H1 (cell line): ENCODE measurements around the gene CDS2. TPM values are rescaled to one million over a fixed set of nuclear protein-coding genes. Genes with fewer than 3 reads are reported as not detected.

ENCODE experiments used
- CTCF ChIA-PET: fragments of 300-600 bp; sonication (Branson Sonifier 250); formaldehyde crosslinking; loops from one replicate; lab custom pipeline; 2021; ENCODE audit not compliant: partially characterized antibody; lab: Charles Lee
- POLR2A ChIA-PET: fragments of 300-600 bp; sonication (Branson Sonifier 250); formaldehyde crosslinking; loops from one replicate; lab custom pipeline; 2021; ENCODE audit warnings: inconsistent platforms; ENCODE audit not compliant: partially characterized antibody; lab: Charles Lee
- DNase-seq, 2 experiments: peaks; one replicate each; pipeline versions ENCODE4 v3.0.0 to v3.0.0-alpha.2; 2010 to 2022; ENCODE audit warnings: low spot score in 2 of 2, low read depth in 1 of 2, mixed read lengths in 1 of 2
- FAIRE-seq: peaks from 2 replicates; lab custom pipeline; 2011; peaks lifted over from hg19 to GRCh38; lab: Jason Lieb, UNC
- H2AFZ ChIP-seq: 2 replicates; pipeline ENCODE4 v1.8.1; 2012; ENCODE audit warnings: low read length, inconsistent platforms
- H2AK5ac ChIP-seq: 2 replicates; pipeline ENCODE4 v1.6.1; 2013; ENCODE audit warnings: low read depth, low read length
- H2BK120ac ChIP-seq: replicated peaks from 2 replicates; pipeline ENCODE3; 2013; ENCODE audit warnings: low read depth, low read length, inconsistent platforms
- H2BK12ac ChIP-seq: 2 replicates; pipeline ENCODE4 v1.6.1; 2013; ENCODE audit warnings: low read depth, low read length
- H2BK15ac ChIP-seq: 2 replicates; pipeline ENCODE4 v1.6.1; 2013; ENCODE audit warnings: low read length
- H2BK20ac ChIP-seq: 2 replicates; pipeline ENCODE4 v1.6.1; 2013; ENCODE audit warnings: low read length
- H2BK5ac ChIP-seq: 2 replicates; pipeline ENCODE4 v1.6.1; 2013; ENCODE audit warnings: low read depth, low read length
- H3K14ac ChIP-seq: 2 replicates; pipeline ENCODE4 v1.6.1; 2013; ENCODE audit warnings: inconsistent platforms; ENCODE audit not compliant: insufficient read length
- H3K18ac ChIP-seq: 2 replicates; pipeline ENCODE4 v1.6.1; 2013; ENCODE audit warnings: low read length; ENCODE audit errors: extremely low read depth
- H3K23ac ChIP-seq: 2 replicates; pipeline ENCODE4 v1.6.1; 2013; ENCODE audit warnings: inconsistent platforms; ENCODE audit not compliant: insufficient read length
- H3K23me2 ChIP-seq: 2 replicates; pipeline ENCODE4 v1.6.1; 2013; ENCODE audit warnings: low read depth, low read length
- H3K27ac ChIP-seq: 2 replicates; pipeline ENCODE4 v1.6.1; 2011; ENCODE audit warnings: low read depth, low read length, inconsistent platforms
- H3K27me3 ChIP-seq, 4 experiments: replicated peaks in 1 of 4; 1 replicate in 1 of 4; 2 replicates in 3 of 4; pipeline versions ENCODE4 v1.6.1 to v1.8.1; 2011 to 2013; ENCODE audit warnings: low read length in 3 of 4, mild to moderate bottlenecking in 3 of 4, inconsistent platforms in 2 of 4, mixed read lengths in 2 of 4, moderate library complexity in 1 of 4; ENCODE audit not compliant: control insufficient read depth in 3 of 4, insufficient read depth in 3 of 4; ENCODE audit errors: extremely low read depth in 1 of 4
- H3K36me3 ChIP-seq, 4 experiments: 2 replicates each; pipeline versions ENCODE4 v1.6.1 to v1.8.1; 2011 to 2013; ENCODE audit warnings: mild to moderate bottlenecking in 4 of 4, low read length in 3 of 4, moderate library complexity in 2 of 4, control low read depth in 1 of 4, inconsistent platforms in 1 of 4; ENCODE audit not compliant: insufficient read depth in 4 of 4, control insufficient read depth in 2 of 4
- H3K4ac ChIP-seq: replicated peaks from 2 replicates; pipeline ENCODE3; 2013; ENCODE audit warnings: low read length, low read depth, mixed read lengths, inconsistent platforms; ENCODE audit not compliant: insufficient read length
- H3K4me1 ChIP-seq, 4 experiments: replicated peaks in 1 of 4; 1 replicate in 1 of 4; 2 replicates in 3 of 4; pipeline versions ENCODE4 v1.6.1 to v1.8.1; 2011 to 2013; ENCODE audit warnings: low read length in 3 of 4, inconsistent platforms in 2 of 4, mixed read lengths in 1 of 4; ENCODE audit not compliant: insufficient read depth in 4 of 4, control insufficient read depth in 3 of 4
- H3K4me2 ChIP-seq, 2 experiments: 2 replicates each; pipeline versions ENCODE4 v1.6.1 to v1.8.1; 2011 to 2013; ENCODE audit warnings: low read depth in 2 of 2, low read length in 2 of 2, control low read depth in 1 of 2, inconsistent platforms in 1 of 2, mild to moderate bottlenecking in 1 of 2; ENCODE audit not compliant: insufficient read depth in 1 of 2
- H3K4me3 ChIP-seq, 4 experiments: fragments of 200-600, 300-600 bp in 1 of 4; sonication (generic), shearing (Covaris generic), sonication (Bioruptor Twin) in 1 of 4; 2 replicates each; pipeline versions ENCODE4 v1.5.1 to v1.8.1; 2011 to 2016; ENCODE audit warnings: low read length in 4 of 4, low read depth in 3 of 4, control low read depth in 2 of 4, inconsistent platforms in 2 of 4, mild to moderate bottlenecking in 2 of 4, mixed read lengths in 1 of 4, moderate library complexity in 1 of 4; ENCODE audit not compliant: insufficient read depth in 2 of 4; ENCODE audit errors: extremely low read depth in 1 of 4
- H3K56ac ChIP-seq: replicated peaks from 2 replicates; pipeline ENCODE3; 2013; ENCODE audit warnings: low read depth, mild to moderate bottlenecking, mixed read lengths, low read length, inconsistent platforms; ENCODE audit not compliant: insufficient read length
- H3K79me1 ChIP-seq: 2 replicates; pipeline ENCODE4 v1.6.1; 2013; ENCODE audit warnings: low read depth, low read length, control low read depth
- H3K79me2 ChIP-seq, 2 experiments: 2 replicates each; pipeline versions ENCODE4 v1.6.1 to v1.8.1; 2012 to 2013; ENCODE audit warnings: low read length in 2 of 2, mild to moderate bottlenecking in 2 of 2, inconsistent platforms in 1 of 2; ENCODE audit not compliant: insufficient read depth in 2 of 2, control insufficient read depth in 1 of 2
- H3K9ac ChIP-seq, 4 experiments: replicated peaks in 1 of 4; 1 replicate in 1 of 4; 2 replicates in 3 of 4; pipeline versions ENCODE4 v1.6.1 to v1.8.1; 2011 to 2013; ENCODE audit warnings: low read depth in 3 of 4, low read length in 3 of 4, control low read depth in 2 of 4, mild to moderate bottlenecking in 2 of 4, moderate library complexity in 2 of 4, inconsistent platforms in 1 of 4; ENCODE audit errors: extremely low read depth in 1 of 4
- H3K9me3 ChIP-seq, 2 experiments: 2 replicates each; pipeline versions ENCODE4 v1.6.1 to v1.8.1; 2012 to 2013; ENCODE audit warnings: mild to moderate bottlenecking in 2 of 2, moderate library complexity in 2 of 2, control low read depth in 1 of 2, inconsistent platforms in 1 of 2, low read depth in 1 of 2, low read length in 1 of 2, mixed read lengths in 1 of 2; ENCODE audit not compliant: insufficient read depth in 2 of 2
- H4K20me1 ChIP-seq, 2 experiments: replicated peaks in 1 of 2; 2 replicates each; pipeline versions ENCODE3 to v1.8.1; 2011 to 2013; ENCODE audit warnings: inconsistent platforms in 2 of 2, low read length in 2 of 2, mild to moderate bottlenecking in 1 of 2; ENCODE audit not compliant: insufficient read depth in 2 of 2, control insufficient read depth in 1 of 2
- H4K5ac ChIP-seq: 2 replicates; pipeline ENCODE4 v1.6.1; 2013; ENCODE audit warnings: low read length, low read depth, mixed read lengths, inconsistent platforms; ENCODE audit not compliant: insufficient read length
- H4K8ac ChIP-seq: 2 replicates; pipeline ENCODE4 v1.8.0; 2013; ENCODE audit warnings: mild to moderate bottlenecking, moderate library complexity, low read length, inconsistent platforms; ENCODE audit not compliant: insufficient read depth; ENCODE audit errors: extremely low read depth
- H4K91ac ChIP-seq: replicated peaks from 2 replicates; pipeline ENCODE3; 2013; ENCODE audit warnings: low read length, mixed read lengths, inconsistent platforms; ENCODE audit not compliant: insufficient read length
- CHD1 ChIP-seq: IDR thresholded peaks from 2 replicates; pipeline ENCODE4 v1.6.1; 2012; ENCODE audit warnings: low read depth, low read length, improper control_type of control experiment
- GABPA ChIP-seq: IDR thresholded peaks from 2 replicates; pipeline ENCODE4 v1.6.1; 2011; ENCODE audit warnings: mild to moderate bottlenecking, low read length, moderate library complexity, borderline replicate concordance; ENCODE audit not compliant: insufficient read depth
- JUND ChIP-seq: IDR thresholded peaks from 2 replicates; pipeline ENCODE4 v1.6.1; 2011; ENCODE audit warnings: mild to moderate bottlenecking, improper control_type of control experiment, low read length
- KDM4A ChIP-seq: IDR thresholded peaks from one replicate; pipeline ENCODE4 v1.7.1; 2012; ENCODE audit warnings: low read depth, mild to moderate bottlenecking, moderate library complexity, low read length, inconsistent platforms; ENCODE audit not compliant: severe bottlenecking
- KDM5A ChIP-seq: fragments of 200-600 bp; IDR thresholded peaks from 2 replicates; pipeline ENCODE4 v1.7.1; 2012; ENCODE audit warnings: mild to moderate bottlenecking, low read length, inconsistent platforms, mixed read lengths
- MAFK ChIP-seq: IDR thresholded peaks from 2 replicates; pipeline ENCODE4 v1.6.1; 2012; ENCODE audit warnings: low read depth, mild to moderate bottlenecking, improper control_type of control experiment, low read length
- PHF8 ChIP-seq: fragments of 200-600 bp; sonication (generic); conservative IDR thresholded peaks from 2 replicates; pipeline ENCODE4 v1.7.1; 2012; ENCODE audit warnings: low read depth, mild to moderate bottlenecking, inconsistent platforms, low read length, moderate library complexity
- RNF2 ChIP-seq: fragments of 200-900, 300-1000 bp; sonication (generic); IDR thresholded peaks from 2 replicates; pipeline ENCODE4 v1.7.1; 2016; ENCODE audit warnings: borderline replicate concordance, low read depth, mild to moderate bottlenecking, antibody characterized with exemption, low read length; ENCODE audit not compliant: poor library complexity, severe bottlenecking; ENCODE audit errors: missing control alignments
- RXRA ChIP-seq: IDR thresholded peaks from 2 replicates; pipeline ENCODE4 v1.6.1; 2011; ENCODE audit warnings: low read depth, mild to moderate bottlenecking, low read length, moderate library complexity; ENCODE audit not compliant: insufficient read depth
- SAP30 ChIP-seq: fragments of 300-600 bp; sonication (generic); IDR thresholded peaks from 2 replicates; pipeline ENCODE4 v1.7.1; 2012; ENCODE audit warnings: low read length, moderate library complexity, mild to moderate bottlenecking, inconsistent platforms; ENCODE audit not compliant: insufficient read depth, insufficient replicate concordance
- WGBS, 2 experiments: shearing (Covaris generic) in 1 of 2; methylation state at CpG; one replicate each; pipeline versions ENCODE4 v1.1.6 to v1.1.7; 2013 to 2015; ENCODE audit warnings: low lambda C conversion rate in 2 of 2, mixed read lengths in 2 of 2, inconsistent platforms in 1 of 2, low coverage in 1 of 2, missing lambda C conversion rate in 1 of 2; ENCODE audit not compliant: insufficient replicate concordance in 2 of 2, insufficient coverage in 1 of 2, insufficient read length in 1 of 2; ENCODE audit errors: extremely low coverage in 1 of 2, missing lambda C conversion rate in 1 of 2; 5-methylcytosine and 5-hydroxymethylcytosine counted together
- polyA plus RNA-seq, 7 experiments: library from polyadenylated mRNA; depleted of rRNA in 3 of 7; stranded (reverse) in 5 of 7; unstranded in 2 of 7; fragments of >200 nt in 5 of 7; fragments of 200-250 nt in 2 of 7; gene quantifications; 1 replicate in 5 of 7; 2 replicates in 1 of 7; 4 replicates in 1 of 7; pipeline versions ENCODE4 v1.2.1 to v1.2.3, GENCODE V29; 2011 to 2013; ENCODE audit warnings: missing spikeins in 2 of 7, mixed read lengths in 2 of 7
- total RNA-seq: library from RNA; stranded (reverse); fragmentation: NEBNext Ultra II Directional; extraction: Animal tissue kit (Norgen Biotek cat#: 25700); gene quantifications from 2 replicates; pipeline ENCODE4 v1.2.1, GENCODE V29; 2021
- TF ChIP-seq, protein P1 (sequence below): IDR thresholded peaks from 2 replicates; pipeline ENCODE4 v1.6.1; 2012; ENCODE audit warnings: low read length, inconsistent platforms

CDS2 gene
- total and polyA plus RNA-seq, 2 of the 8 experiments (the other 6 are each of a cell fraction or from before 2014, with no cell fraction given), result 54.0 to 56.2 TPM

DNA sequence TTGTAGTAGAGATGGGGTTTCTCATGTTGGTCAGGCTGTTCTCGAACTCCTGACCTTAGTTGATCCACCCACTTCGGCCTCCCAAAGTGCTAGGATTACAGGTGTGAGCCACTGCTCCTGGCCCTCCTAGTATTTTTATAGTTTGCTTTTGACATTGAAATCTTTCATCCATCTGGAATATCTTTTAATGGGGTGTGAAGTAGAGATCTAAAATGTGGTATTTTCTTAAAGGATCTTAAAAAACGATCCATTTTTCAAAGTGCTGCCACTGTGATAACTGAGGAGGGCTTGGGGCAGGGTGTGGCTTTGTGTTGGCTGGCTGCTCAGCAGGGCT, 23.1 kb downstream of the CDS2 start:
- no peak overlapping the region for H2AK5ac ChIP-seq
- H3K27ac ChIP-seq, result no peak overlapping the region
- no peak overlapping the region for H2BK5ac ChIP-seq
- H3K23me2 ChIP-seq, result no peaks in the 10 kb centered on the region
- H2AFZ ChIP-seq, result no peak overlapping the region
- DNase-seq, result no peak
- WGBS, 2 experiments, result 90% methylated on average over 3 of the region's 3 CpGs; no CpG with 5 or more reads in 1 of the 2 experiments
- H3K9ac ChIP-seq, result no peak overlapping the region
- no peak overlapping the region for H3K4me3 ChIP-seq
- H3K9me3 ChIP-seq, result no peaks in the 10 kb centered on the region
- peaks cover 2 to 70% of the 10 kb centered on the region in 2 experiments; a peak in 3 of 4 replicates for H3K79me2 ChIP-seq
- H3K18ac ChIP-seq, result no peak overlapping the region
- H2BK15ac ChIP-seq, result no peak overlapping the region
- CTCF ChIA-PET, result no interaction called here
- FAIRE-seq, result no peak
- H3K4me1 ChIP-seq, result peaks cover 0 to 2% (median 0%) of the 10 kb centered on the region in 4 experiments; a peak in 2 of 7 replicates
- no peaks in the 10 kb centered on the region for H3K27me3 ChIP-seq
- H3K14ac ChIP-seq, result no peak overlapping the region
- H3K79me1 ChIP-seq, result peaks cover 11% of the 10 kb centered on the region
- H3K23ac ChIP-seq, result no peak overlapping the region
- TF ChIP-seq, protein P1, sequence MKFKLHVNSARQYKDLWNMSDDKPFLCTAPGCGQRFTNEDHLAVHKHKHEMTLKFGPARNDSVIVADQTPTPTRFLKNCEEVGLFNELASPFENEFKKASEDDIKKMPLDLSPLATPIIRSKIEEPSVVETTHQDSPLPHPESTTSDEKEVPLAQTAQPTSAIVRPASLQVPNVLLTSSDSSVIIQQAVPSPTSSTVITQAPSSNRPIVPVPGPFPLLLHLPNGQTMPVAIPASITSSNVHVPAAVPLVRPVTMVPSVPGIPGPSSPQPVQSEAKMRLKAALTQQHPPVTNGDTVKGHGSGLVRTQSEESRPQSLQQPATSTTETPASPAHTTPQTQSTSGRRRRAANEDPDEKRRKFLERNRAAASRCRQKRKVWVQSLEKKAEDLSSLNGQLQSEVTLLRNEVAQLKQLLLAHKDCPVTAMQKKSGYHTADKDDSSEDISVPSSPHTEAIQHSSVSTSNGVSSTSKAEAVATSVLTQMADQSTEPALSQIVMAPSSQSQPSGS, result no peak
- TF ChIP-seq CHD1 (no peak), KDM5A (no peak), SAP30 (no peak), RNF2 (no peak), PHF8 (no peak), RXRA (no peak), GABPA (no peak), KDM4A (no peak), JUND (no peak), MAFK (no peak)
- H3K4ac ChIP-seq, result no peak overlapping the region
- POLR2A ChIA-PET, result interaction anchor here (0.5 kb wide), 1 partner anchor 30 kb away, joined by 3 read pairs; no protein-coding TSS in a partner anchor
- H4K8ac ChIP-seq, result no peak overlapping the region; the same call in 1 of the 2 replicates
- H4K91ac ChIP-seq, result no peak overlapping the region
- no peak overlapping the region for H3K4me2 ChIP-seq
- no peak overlapping the region for H3K56ac ChIP-seq
- no peaks in the 10 kb centered on the region for H3K36me3 ChIP-seq
- peaks cover 2 to 9% of the 10 kb centered on the region in 2 experiments for H4K20me1 ChIP-seq
- H2BK20ac ChIP-seq, result no peak overlapping the region
- no peak overlapping the region for H2BK120ac ChIP-seq
- no peak overlapping the region for H4K5ac ChIP-seq
- H2BK12ac ChIP-seq, result no peak overlapping the region
